H1 (cell line): Measurements from ENCODE around the gene GABRG2. TPM values are rescaled to one million over a fixed set of nuclear protein-coding genes. Genes with fewer than 3 reads are reported as not detected.

Experiments used
- CTCF ChIA-PET: fragments of 300-600 bp; sonication (Branson Sonifier 250); formaldehyde crosslinking; loops from one replicate; lab custom pipeline; 2021; ENCODE audit not compliant: partially characterized antibody; lab: Charles Lee
- POLR2A ChIA-PET: fragments of 300-600 bp; sonication (Branson Sonifier 250); formaldehyde crosslinking; loops from one replicate; lab custom pipeline; 2021; ENCODE audit warnings: inconsistent platforms; ENCODE audit not compliant: partially characterized antibody; lab: Charles Lee
- DNase-seq, 2 experiments: peaks; one replicate each; pipeline versions ENCODE4 v3.0.0 to v3.0.0-alpha.2; 2010 to 2022; ENCODE audit warnings: low spot score in 2 of 2, low read depth in 1 of 2, mixed read lengths in 1 of 2
- FAIRE-seq: peaks from 2 replicates; lab custom pipeline; 2011; peaks lifted over from hg19 to GRCh38; lab: Jason Lieb, UNC
- H2AFZ ChIP-seq: 2 replicates; pipeline ENCODE4 v1.8.1; 2012; ENCODE audit warnings: low read length, inconsistent platforms
- H2AK5ac ChIP-seq: 2 replicates; pipeline ENCODE4 v1.6.1; 2013; ENCODE audit warnings: low read depth, low read length
- H2BK120ac ChIP-seq: replicated peaks from 2 replicates; pipeline ENCODE3; 2013; ENCODE audit warnings: low read depth, low read length, inconsistent platforms
- H2BK12ac ChIP-seq: 2 replicates; pipeline ENCODE4 v1.6.1; 2013; ENCODE audit warnings: low read depth, low read length
- H2BK15ac ChIP-seq: 2 replicates; pipeline ENCODE4 v1.6.1; 2013; ENCODE audit warnings: low read length
- H2BK20ac ChIP-seq: 2 replicates; pipeline ENCODE4 v1.6.1; 2013; ENCODE audit warnings: low read length
- H2BK5ac ChIP-seq: 2 replicates; pipeline ENCODE4 v1.6.1; 2013; ENCODE audit warnings: low read depth, low read length
- H3K14ac ChIP-seq: 2 replicates; pipeline ENCODE4 v1.6.1; 2013; ENCODE audit warnings: inconsistent platforms; ENCODE audit not compliant: insufficient read length
- H3K18ac ChIP-seq: 2 replicates; pipeline ENCODE4 v1.6.1; 2013; ENCODE audit warnings: low read length; ENCODE audit errors: extremely low read depth
- H3K23ac ChIP-seq: 2 replicates; pipeline ENCODE4 v1.6.1; 2013; ENCODE audit warnings: inconsistent platforms; ENCODE audit not compliant: insufficient read length
- H3K23me2 ChIP-seq: 2 replicates; pipeline ENCODE4 v1.6.1; 2013; ENCODE audit warnings: low read depth, low read length
- H3K27ac ChIP-seq: 2 replicates; pipeline ENCODE4 v1.6.1; 2011; ENCODE audit warnings: low read depth, low read length, inconsistent platforms
- H3K27me3 ChIP-seq, 4 experiments: replicated peaks in 1 of 4; 1 replicate in 1 of 4; 2 replicates in 3 of 4; pipeline versions ENCODE4 v1.6.1 to v1.8.1; 2011 to 2013; ENCODE audit warnings: low read length in 3 of 4, mild to moderate bottlenecking in 3 of 4, inconsistent platforms in 2 of 4, mixed read lengths in 2 of 4, moderate library complexity in 1 of 4; ENCODE audit not compliant: control insufficient read depth in 3 of 4, insufficient read depth in 3 of 4; ENCODE audit errors: extremely low read depth in 1 of 4
- H3K36me3 ChIP-seq, 4 experiments: 2 replicates each; pipeline versions ENCODE4 v1.6.1 to v1.8.1; 2011 to 2013; ENCODE audit warnings: mild to moderate bottlenecking in 4 of 4, low read length in 3 of 4, moderate library complexity in 2 of 4, control low read depth in 1 of 4, inconsistent platforms in 1 of 4; ENCODE audit not compliant: insufficient read depth in 4 of 4, control insufficient read depth in 2 of 4
- H3K4ac ChIP-seq: replicated peaks from 2 replicates; pipeline ENCODE3; 2013; ENCODE audit warnings: low read length, low read depth, mixed read lengths, inconsistent platforms; ENCODE audit not compliant: insufficient read length
- H3K4me1 ChIP-seq, 4 experiments: replicated peaks in 1 of 4; 1 replicate in 1 of 4; 2 replicates in 3 of 4; pipeline versions ENCODE4 v1.6.1 to v1.8.1; 2011 to 2013; ENCODE audit warnings: low read length in 3 of 4, inconsistent platforms in 2 of 4, mixed read lengths in 1 of 4; ENCODE audit not compliant: insufficient read depth in 4 of 4, control insufficient read depth in 3 of 4
- H3K4me2 ChIP-seq, 2 experiments: 2 replicates each; pipeline versions ENCODE4 v1.6.1 to v1.8.1; 2011 to 2013; ENCODE audit warnings: low read depth in 2 of 2, low read length in 2 of 2, control low read depth in 1 of 2, inconsistent platforms in 1 of 2, mild to moderate bottlenecking in 1 of 2; ENCODE audit not compliant: insufficient read depth in 1 of 2
- H3K4me3 ChIP-seq, 4 experiments: fragments of 200-600, 300-600 bp in 1 of 4; sonication (generic), shearing (Covaris generic), sonication (Bioruptor Twin) in 1 of 4; 2 replicates each; pipeline versions ENCODE4 v1.5.1 to v1.8.1; 2011 to 2016; ENCODE audit warnings: low read length in 4 of 4, low read depth in 3 of 4, control low read depth in 2 of 4, inconsistent platforms in 2 of 4, mild to moderate bottlenecking in 2 of 4, mixed read lengths in 1 of 4, moderate library complexity in 1 of 4; ENCODE audit not compliant: insufficient read depth in 2 of 4; ENCODE audit errors: extremely low read depth in 1 of 4
- H3K56ac ChIP-seq: replicated peaks from 2 replicates; pipeline ENCODE3; 2013; ENCODE audit warnings: low read depth, mild to moderate bottlenecking, mixed read lengths, low read length, inconsistent platforms; ENCODE audit not compliant: insufficient read length
- H3K79me1 ChIP-seq: 2 replicates; pipeline ENCODE4 v1.6.1; 2013; ENCODE audit warnings: low read depth, low read length, control low read depth
- H3K79me2 ChIP-seq, 2 experiments: 2 replicates each; pipeline versions ENCODE4 v1.6.1 to v1.8.1; 2012 to 2013; ENCODE audit warnings: low read length in 2 of 2, mild to moderate bottlenecking in 2 of 2, inconsistent platforms in 1 of 2; ENCODE audit not compliant: insufficient read depth in 2 of 2, control insufficient read depth in 1 of 2
- H3K9ac ChIP-seq, 4 experiments: replicated peaks in 1 of 4; 1 replicate in 1 of 4; 2 replicates in 3 of 4; pipeline versions ENCODE4 v1.6.1 to v1.8.1; 2011 to 2013; ENCODE audit warnings: low read depth in 3 of 4, low read length in 3 of 4, control low read depth in 2 of 4, mild to moderate bottlenecking in 2 of 4, moderate library complexity in 2 of 4, inconsistent platforms in 1 of 4; ENCODE audit errors: extremely low read depth in 1 of 4
- H3K9me3 ChIP-seq, 2 experiments: 2 replicates each; pipeline versions ENCODE4 v1.6.1 to v1.8.1; 2012 to 2013; ENCODE audit warnings: mild to moderate bottlenecking in 2 of 2, moderate library complexity in 2 of 2, control low read depth in 1 of 2, inconsistent platforms in 1 of 2, low read depth in 1 of 2, low read length in 1 of 2, mixed read lengths in 1 of 2; ENCODE audit not compliant: insufficient read depth in 2 of 2
- H4K20me1 ChIP-seq, 2 experiments: replicated peaks in 1 of 2; 2 replicates each; pipeline versions ENCODE3 to v1.8.1; 2011 to 2013; ENCODE audit warnings: inconsistent platforms in 2 of 2, low read length in 2 of 2, mild to moderate bottlenecking in 1 of 2; ENCODE audit not compliant: insufficient read depth in 2 of 2, control insufficient read depth in 1 of 2
- H4K5ac ChIP-seq: 2 replicates; pipeline ENCODE4 v1.6.1; 2013; ENCODE audit warnings: low read length, low read depth, mixed read lengths, inconsistent platforms; ENCODE audit not compliant: insufficient read length
- H4K8ac ChIP-seq: 2 replicates; pipeline ENCODE4 v1.8.0; 2013; ENCODE audit warnings: mild to moderate bottlenecking, moderate library complexity, low read length, inconsistent platforms; ENCODE audit not compliant: insufficient read depth; ENCODE audit errors: extremely low read depth
- H4K91ac ChIP-seq: replicated peaks from 2 replicates; pipeline ENCODE3; 2013; ENCODE audit warnings: low read length, mixed read lengths, inconsistent platforms; ENCODE audit not compliant: insufficient read length
- ASH2L ChIP-seq: fragments of 200-600, 300-600 bp; sonication (generic); IDR thresholded peaks from one replicate; pipeline ENCODE4 v1.7.1; 2017; ENCODE audit warnings: low read length
- CEBPB ChIP-seq: IDR thresholded peaks from 2 replicates; pipeline ENCODE4 v1.6.1; 2012; ENCODE audit warnings: low read depth, low read length
- KDM4A ChIP-seq: IDR thresholded peaks from one replicate; pipeline ENCODE4 v1.7.1; 2012; ENCODE audit warnings: low read depth, mild to moderate bottlenecking, moderate library complexity, low read length, inconsistent platforms; ENCODE audit not compliant: severe bottlenecking
- POLR2AphosphoS5 ChIP-seq: IDR thresholded peaks from 2 replicates; pipeline ENCODE4 v1.6.1; 2011; ENCODE audit warnings: low read depth, low read length
- SP1 ChIP-seq: IDR thresholded peaks from 2 replicates; pipeline ENCODE4 v1.6.1; 2011; ENCODE audit warnings: low read depth, low read length
- WGBS, 2 experiments: shearing (Covaris generic) in 1 of 2; methylation state at CpG; one replicate each; pipeline versions ENCODE4 v1.1.6 to v1.1.7; 2013 to 2015; ENCODE audit warnings: low lambda C conversion rate in 2 of 2, mixed read lengths in 2 of 2, inconsistent platforms in 1 of 2, low coverage in 1 of 2, missing lambda C conversion rate in 1 of 2; ENCODE audit not compliant: insufficient replicate concordance in 2 of 2, insufficient coverage in 1 of 2, insufficient read length in 1 of 2; ENCODE audit errors: extremely low coverage in 1 of 2, missing lambda C conversion rate in 1 of 2; 5-methylcytosine and 5-hydroxymethylcytosine counted together
- long read RNA-seq, 2 experiments: library from RNA in 1 of 2; library from capped mRNA in 1 of 2; stranded (forward); transcript quantifications; one replicate each; pipeline ENCODE4 v2.0.0, GENCODE V29; 2021; ENCODE audit warnings: inconsistent platforms in 1 of 2
- polyA minus RNA-seq, 3 experiments: library from RNA; depleted of rRNA, polyadenylated mRNA; stranded (reverse); fragments of >200 nt; gene quantifications; 1 replicate in 2 of 3; 2 replicates in 1 of 3; pipeline ENCODE4 v1.2.3, GENCODE V29; 2011
- polyA plus RNA-seq, 7 experiments: library from polyadenylated mRNA; depleted of rRNA in 3 of 7; stranded (reverse) in 5 of 7; unstranded in 2 of 7; fragments of >200 nt in 5 of 7; fragments of 200-250 nt in 2 of 7; gene quantifications; 1 replicate in 5 of 7; 2 replicates in 1 of 7; 4 replicates in 1 of 7; pipeline versions ENCODE4 v1.2.1 to v1.2.3, GENCODE V29; 2011 to 2013; ENCODE audit warnings: missing spikeins in 2 of 7, mixed read lengths in 2 of 7
- total RNA-seq: library from RNA; stranded (reverse); fragmentation: NEBNext Ultra II Directional; extraction: Animal tissue kit (Norgen Biotek cat#: 25700); gene quantifications from 2 replicates; pipeline ENCODE4 v1.2.1, GENCODE V29; 2021

GABRG2 gene
- 2.4 and 2.8 TPM in 2 replicates for total RNA-seq
- polyA plus RNA-seq (2011; rRNA removed): 1.2 and 2.0 TPM in 2 replicates
- polyA plus RNA-seq (2011; cell fraction: cytosol; rRNA removed): 1.5 TPM
- polyA plus RNA-seq (2011; cell fraction: nucleus; rRNA removed): 1.3 TPM
- polyA plus RNA-seq (2012, experiment 1 of 2): 0.93 to 3.1 TPM (median 1.4 TPM) in 4 replicates
- 0.12 TPM for polyA plus RNA-seq (2012, experiment 2 of 2)
- 3.8 TPM for polyA plus RNA-seq (2013, experiment 1 of 2)
- polyA plus RNA-seq (2013, experiment 2 of 2): 4.1 TPM
- 4.1 and 4.2 TPM in 2 replicates for polyA minus RNA-seq (2011; rRNA and poly(A)+ RNA removed)
- 1.2 TPM for polyA minus RNA-seq (2011; cell fraction: cytosol; rRNA and poly(A)+ RNA removed)
- 2.9 TPM for polyA minus RNA-seq (2011; cell fraction: nucleus; rRNA and poly(A)+ RNA removed)
- long read RNA-seq, experiment 1: 0 reads
- long read RNA-seq, experiment 2, full-length matches to known transcripts: 2 of 3 reads
- long read RNA-seq, experiment 2, partial matches to known transcripts: 0 of 3 reads
- long read RNA-seq, experiment 2, other reads (novel, unspliced or antisense): 1 of 3 reads

- CTCF ChIA-PET: interaction anchor here (0.6 kb wide), 2 partner anchors 101 to 341 kb away, joined by 3 read pairs; no protein-coding TSS in a partner anchor
- H3K9ac ChIP-seq: peak within 1 kb of the TSS in 2 of 4 experiments; percentile 67 to 72; a peak in 3 of 7 replicates
- H3K4me3 ChIP-seq: peak within 1 kb of the TSS; percentile 76 to 95 (median 86)
- H2BK15ac ChIP-seq: no peak within 1 kb of the TSS
- H3K18ac ChIP-seq: no peak within 1 kb of the TSS
- no peak within 1 kb of the TSS for H2BK20ac ChIP-seq
- H3K4me2 ChIP-seq: peak within 1 kb of the TSS; percentile 93 to 99
- no peak within 1 kb of the TSS for H4K91ac ChIP-seq
- no peak within 1 kb of the TSS for H3K14ac ChIP-seq
- H2AFZ ChIP-seq: peak within 1 kb of the TSS; percentile 90
- no peaks in the 10 kb centered on the region for H3K36me3 ChIP-seq
- H3K27ac ChIP-seq: no peak within 1 kb of the TSS
- H3K79me2 ChIP-seq: no peaks in the 10 kb centered on the region
- peaks cover 0 to 6% (median 2%) of the 10 kb centered on the region in 4 experiments; a peak in 3 of 7 replicates for H3K4me1 ChIP-seq
- FAIRE-seq (no peak), DNase-seq (peak in 1 of 2 experiments; percentile 44)
- H3K23ac ChIP-seq: no peak within 1 kb of the TSS
- no peak within 1 kb of the TSS for H2BK5ac ChIP-seq
- POLR2A ChIA-PET: interaction anchor here (0.6 kb wide), 3 partner anchors 15 to 1309 kb away, joined by 3 read pairs; no protein-coding TSS in a partner anchor
- no peaks in the 10 kb centered on the region for H4K20me1 ChIP-seq
- no peaks in the 10 kb centered on the region for H3K79me1 ChIP-seq
- WGBS, 2 experiments: 4% methylated on average over 20 of the region's 21 CpGs; no CpG with 5 or more reads in 1 of the 2 experiments
- H3K4ac ChIP-seq: no peak within 1 kb of the TSS
- H2BK120ac ChIP-seq: no peak within 1 kb of the TSS
- no peak within 1 kb of the TSS for H4K5ac ChIP-seq
- H2BK12ac ChIP-seq: no peak within 1 kb of the TSS
- H3K9me3 ChIP-seq: no peaks in the 10 kb centered on the region
- H3K56ac ChIP-seq: no peak within 1 kb of the TSS
- H3K23me2 ChIP-seq: peaks cover 8% of the 10 kb centered on the region
- no peak within 1 kb of the TSS for H2AK5ac ChIP-seq
- H3K27me3 ChIP-seq: no peaks in the 10 kb centered on the region
- no peak within 1 kb of the TSS for H4K8ac ChIP-seq
- TF ChIP-seq ASH2L: peak; percentile 37
- TF ChIP-seq SP1: peak; percentile 70
- no peak for TF ChIP-seq CEBPB
- peak; percentile 70 for TF ChIP-seq KDM4A
- TF ChIP-seq POLR2AphosphoS5: no peak
- TF ChIP-seq, all 59 proteins: peak for 3
Observed at GRCh38 chr5:162067655-162068411, at the start of gene GABRG2. Gene GABRG2, plus strand, starts transcription at chr5:162067773. Its CDS starts 227 bp downstream, at chr5:162068000.
